HL-60 (cell line): ENCODE results near the gene TPRX1.
"Not testable (repeated sequence)": the region's sequence is repeated elsewhere in the genome, so short reads cannot be mapped to it uniquely, and the experiment has no call there.

Experiments
- DNase-seq, 2 experiments: peaks; one replicate each; pipeline ENCODE4 v3.0.0-alpha.2; 2010 to 2020; ENCODE audit warnings: low read depth in 1 of 2, low spot score in 1 of 2
- H3K27ac ChIP-seq: fragments of 250-450 bp; sonication (Bioruptor Pico); replicated peaks from 2 replicates; pipeline ENCODE4 v1.5.1; 2020; ENCODE audit warnings: mild to moderate bottlenecking, moderate library complexity
- H3K27me3 ChIP-seq: fragments of 250-450 bp; sonication (Bioruptor Pico); 2 replicates; pipeline ENCODE4 v1.5.1; 2021; ENCODE audit warnings: mild to moderate bottlenecking, moderate library complexity; ENCODE audit not compliant: insufficient read depth, poor library complexity, severe bottlenecking
- H3K4me3 ChIP-seq: replicated peaks from 2 replicates; pipeline ENCODE4 v1.5.1; 2011; ENCODE audit warnings: mild to moderate bottlenecking, control low read depth, low read length; ENCODE audit not compliant: insufficient read depth
- GABPA ChIP-seq: IDR thresholded peaks from 2 replicates; pipeline ENCODE4 v1.6.1; 2012; ENCODE audit warnings: low read depth
- POLR2AphosphoS5 ChIP-seq: IDR thresholded peaks from 2 replicates; pipeline ENCODE4 v1.6.1; 2012; ENCODE audit warnings: low read depth
- REST ChIP-seq: IDR thresholded peaks from 2 replicates; pipeline ENCODE4 v1.6.1; 2012; ENCODE audit warnings: low read depth; ENCODE audit not compliant: insufficient replicate concordance
- SPI1 ChIP-seq: IDR thresholded peaks from 2 replicates; pipeline ENCODE4 v1.6.1; 2012; ENCODE audit warnings: low read depth, mild to moderate bottlenecking, borderline replicate concordance
- long read RNA-seq: library from polyadenylated mRNA; unstranded; transcript quantifications from one replicate; pipeline ENCODE4 v2.0.0, GENCODE V29; 2020
- TF ChIP-seq, protein P1 (sequence below): IDR thresholded peaks from one replicate; pipeline ENCODE4 v1.5.1; 2011; ENCODE audit warnings: low read length, control low read depth, inconsistent platforms; ENCODE audit not compliant: insufficient read depth

The TPRX1 gene, protein sequence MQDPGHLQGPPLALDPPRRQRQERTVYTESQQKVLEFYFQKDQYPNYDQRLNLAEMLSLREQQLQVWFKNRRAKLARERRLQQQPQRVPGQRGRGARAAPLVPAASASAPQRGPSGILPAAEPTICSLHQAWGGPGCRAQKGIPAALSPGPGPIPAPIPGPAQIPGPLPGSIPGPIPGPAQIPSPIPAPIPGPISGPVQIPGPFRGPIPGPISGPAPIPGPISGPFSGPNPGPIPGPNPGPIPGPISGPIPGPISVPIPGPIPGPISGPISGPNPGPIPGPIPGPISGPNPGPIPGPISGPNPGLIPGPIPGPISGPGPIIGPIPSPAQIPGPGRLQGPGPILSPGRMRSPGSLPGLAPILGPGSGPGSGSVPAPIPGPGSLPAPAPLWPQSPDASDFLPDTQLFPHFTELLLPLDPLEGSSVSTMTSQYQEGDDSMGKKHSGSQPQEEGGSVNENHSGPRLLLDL
- long read RNA-seq = 0 reads

DNA sequence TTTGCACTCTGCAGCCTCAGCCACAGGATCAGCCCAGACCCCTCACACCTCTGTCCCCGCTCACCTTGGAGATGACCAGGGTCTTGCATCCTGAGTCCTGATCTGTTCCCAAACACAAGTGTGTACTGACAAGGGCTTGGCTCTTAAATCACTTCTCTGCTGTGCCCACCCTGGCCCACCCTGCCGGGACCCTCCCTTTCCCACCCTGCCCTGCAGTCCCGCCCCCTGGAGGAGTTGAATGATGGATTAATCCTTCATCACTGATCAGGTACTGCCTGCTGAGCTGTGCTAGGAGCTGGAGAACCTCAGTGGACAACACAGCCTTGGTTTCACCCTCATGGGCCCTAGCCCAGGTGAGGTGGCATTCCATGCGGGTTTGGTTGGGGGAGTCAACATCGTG is at the start of gene TPRX1:
Gene TPRX1, minus strand, starts transcription at position 101 of the 400 bp plus-strand sequence. Its CDS starts 12 bp downstream, at position 89.
- not testable (repeated sequence) for H3K27ac ChIP-seq, H3K27me3 ChIP-seq, DNase-seq, H3K4me3 ChIP-seq

DNA sequence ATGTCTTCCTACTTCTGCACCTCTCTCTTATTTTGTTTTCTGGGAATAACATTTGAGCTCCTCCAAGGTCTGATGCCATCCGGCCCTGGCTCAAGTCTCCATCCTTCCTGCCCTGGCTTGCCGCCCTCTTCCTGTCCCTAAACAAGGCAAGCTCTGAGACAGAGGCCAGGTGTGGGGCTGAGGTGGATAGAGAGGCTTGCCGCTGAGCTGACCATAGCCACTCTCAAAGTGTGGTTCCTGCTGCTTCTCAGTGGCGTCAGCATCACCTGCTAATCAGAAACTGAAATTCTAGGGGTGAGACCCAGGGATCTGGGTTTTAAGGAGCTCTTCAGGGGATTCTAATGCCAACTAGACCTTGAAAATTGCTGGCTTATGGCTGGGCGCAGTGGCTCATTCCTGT is 48.7 kb upstream of the TPRX1 start:
- no peak for DNase-seq
- Histone ChIP-seq H3K4me3 (no peak overlapping the region), H3K27ac (no peak overlapping the region), H3K27me3 (no peaks in the 10 kb centered on the region)
- TF ChIP-seq, protein P1, sequence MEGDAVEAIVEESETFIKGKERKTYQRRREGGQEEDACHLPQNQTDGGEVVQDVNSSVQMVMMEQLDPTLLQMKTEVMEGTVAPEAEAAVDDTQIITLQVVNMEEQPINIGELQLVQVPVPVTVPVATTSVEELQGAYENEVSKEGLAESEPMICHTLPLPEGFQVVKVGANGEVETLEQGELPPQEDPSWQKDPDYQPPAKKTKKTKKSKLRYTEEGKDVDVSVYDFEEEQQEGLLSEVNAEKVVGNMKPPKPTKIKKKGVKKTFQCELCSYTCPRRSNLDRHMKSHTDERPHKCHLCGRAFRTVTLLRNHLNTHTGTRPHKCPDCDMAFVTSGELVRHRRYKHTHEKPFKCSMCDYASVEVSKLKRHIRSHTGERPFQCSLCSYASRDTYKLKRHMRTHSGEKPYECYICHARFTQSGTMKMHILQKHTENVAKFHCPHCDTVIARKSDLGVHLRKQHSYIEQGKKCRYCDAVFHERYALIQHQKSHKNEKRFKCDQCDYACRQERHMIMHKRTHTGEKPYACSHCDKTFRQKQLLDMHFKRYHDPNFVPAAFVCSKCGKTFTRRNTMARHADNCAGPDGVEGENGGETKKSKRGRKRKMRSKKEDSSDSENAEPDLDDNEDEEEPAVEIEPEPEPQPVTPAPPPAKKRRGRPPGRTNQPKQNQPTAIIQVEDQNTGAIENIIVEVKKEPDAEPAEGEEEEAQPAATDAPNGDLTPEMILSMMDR = no peak
- TF ChIP-seq GABPA (no peak), POLR2AphosphoS5 (no peak), REST (no peak), SPI1 (no peak)

GRCh38 chr19:47848823-47849473 is 44.6 kb upstream of the TPRX1 start:
- Histone ChIP-seq H3K4me3 (no peak overlapping the region), H3K27ac (no peak overlapping the region)

More at GRCh38 chr19:47848823-47849473, 44.6 kb upstream of the TPRX1 start:
- no peaks in the 10 kb centered on the region for H3K27me3 ChIP-seq
- no peak for TF ChIP-seq GABPA
- TF ChIP-seq REST = no peak
- TF ChIP-seq POLR2AphosphoS5 = no peak
- no peak for TF ChIP-seq SPI1
- TF ChIP-seq, protein P1 = no peak
- peak in 1 of 2 experiments; percentile 39 for DNase-seq
